H1 (cell line): Measurements from ENCODE around the gene SLC6A3.
"Not testable (repeated sequence)": the region's sequence is repeated elsewhere in the genome, so short reads cannot be mapped to it uniquely, and the experiment has no call there.

ENCODE experiments used
- EZH2 ChIP-seq: fragments of 200-600 bp; sonication (generic); IDR thresholded peaks from 2 replicates; pipeline ENCODE4 v1.7.1; 2012; ENCODE audit warnings: low read depth, mild to moderate bottlenecking, moderate library complexity, low read length, inconsistent platforms; ENCODE audit not compliant: severe bottlenecking
- MAX ChIP-seq: IDR thresholded peaks from 2 replicates; pipeline ENCODE4 v1.6.1; 2012; ENCODE audit warnings: inconsistent platforms
- SAP30 ChIP-seq: fragments of 300-600 bp; sonication (generic); IDR thresholded peaks from 2 replicates; pipeline ENCODE4 v1.7.1; 2012; ENCODE audit warnings: low read length, moderate library complexity, mild to moderate bottlenecking, inconsistent platforms; ENCODE audit not compliant: insufficient read depth, insufficient replicate concordance
- SRF ChIP-seq: IDR thresholded peaks from 2 replicates; pipeline ENCODE4 v1.6.1; 2011; ENCODE audit warnings: mild to moderate bottlenecking, low read depth, low read length, moderate library complexity

- TF ChIP-seq SAP30, EZH2, SRF, MAX: not testable (repeated sequence)
Measured at GRCh38 chr5:1371972-1372342, 73.3 kb downstream of the SLC6A3 start.
